T-helper 2 cell (primary cell): ENCODE data around the gene IRF4.

Experiments
- DNase-seq, 5 experiments: peaks; one replicate each; pipeline versions ENCODE4 v3.0.0 to v3.0.0-alpha.2; 2012 to 2022

The IRF4 gene

DNA sequence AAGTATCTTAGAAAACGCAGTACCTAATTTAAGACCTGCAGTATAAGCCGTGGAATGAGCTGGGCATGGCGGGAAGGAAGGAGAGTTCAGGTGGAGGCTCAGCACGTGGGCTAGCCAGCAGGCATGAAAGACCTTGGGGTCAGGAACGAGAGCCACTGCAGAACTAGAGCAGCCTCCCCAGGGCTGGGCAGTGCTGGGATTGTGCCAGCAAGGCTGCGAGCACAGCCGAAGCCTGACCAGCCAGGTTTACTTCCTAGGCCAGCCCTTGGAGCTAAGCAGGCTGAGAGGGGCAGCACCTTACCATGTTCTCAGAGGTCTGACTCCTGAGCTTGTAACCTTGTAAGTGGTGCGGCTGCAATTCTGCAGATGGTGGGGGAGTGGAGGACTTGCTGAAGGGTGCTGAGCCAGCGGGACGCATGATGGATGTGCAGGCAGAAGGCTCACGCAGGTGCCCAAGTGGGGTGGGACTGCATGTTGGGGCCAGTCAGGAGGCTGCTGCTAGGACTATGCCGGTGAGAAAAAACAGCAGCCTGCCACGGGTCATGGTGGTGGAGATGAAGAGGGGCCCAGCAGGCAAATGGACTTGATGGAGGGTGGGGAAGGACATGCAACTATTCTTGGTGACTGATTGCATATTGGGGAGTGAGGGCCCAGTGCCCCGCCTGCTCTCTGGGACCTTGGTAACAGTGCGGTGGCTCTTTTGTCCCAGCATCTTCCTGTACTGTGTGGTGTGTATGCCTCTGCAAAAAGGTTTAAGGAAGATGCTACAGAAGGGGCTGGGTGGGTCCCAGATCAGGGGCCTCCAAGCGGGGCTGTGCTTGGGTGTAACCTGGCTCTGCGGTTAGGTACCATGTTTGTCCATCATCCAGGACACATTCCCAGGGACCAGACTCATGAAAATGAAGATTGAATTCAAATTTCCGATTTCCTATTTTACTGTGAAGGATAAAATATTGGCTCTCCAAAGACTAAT is 37.6 kb upstream of the IRF4 start:
- no peak for DNase-seq

DNA sequence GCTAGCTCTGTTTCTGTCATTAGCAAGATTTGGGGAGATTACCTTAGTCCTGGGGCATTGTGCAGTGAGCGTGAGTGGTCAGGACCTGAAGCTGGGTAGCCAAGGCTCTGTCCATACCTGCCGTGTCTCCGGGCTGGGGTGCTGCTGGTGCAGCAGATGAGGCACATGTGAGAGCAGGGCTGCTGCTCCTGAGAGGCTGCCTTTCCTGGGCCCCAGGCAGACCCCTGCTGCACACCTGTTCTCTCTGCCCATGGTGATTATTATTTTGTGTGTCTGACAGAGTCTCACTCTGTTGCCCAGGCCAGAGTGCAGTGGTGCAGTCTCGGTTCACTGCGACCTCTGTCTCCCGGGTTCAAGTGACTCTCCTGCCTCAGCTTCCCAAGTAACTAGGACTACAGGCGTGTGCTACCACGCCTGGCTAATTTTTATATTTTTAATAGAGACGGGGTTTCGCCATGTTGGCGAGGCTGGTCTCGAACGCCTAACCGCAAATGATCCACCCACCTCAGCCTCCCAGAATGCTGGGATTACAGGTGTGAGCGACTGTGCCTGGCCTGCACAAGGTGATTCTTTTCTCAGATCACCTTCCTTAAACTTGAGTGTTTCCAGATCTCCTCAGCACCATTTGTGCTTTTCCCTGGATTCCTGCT is 36.8 kb upstream of the IRF4 start:
- DNase-seq: no peak

GRCh38 chr6:355373-356208 is 36.0 kb upstream of the IRF4 start:
- no peak for DNase-seq

- DNase-seq: no peak
These were observed 34.7 kb upstream of the IRF4 start for GRCh38 chr6:356828-357251.

DNA sequence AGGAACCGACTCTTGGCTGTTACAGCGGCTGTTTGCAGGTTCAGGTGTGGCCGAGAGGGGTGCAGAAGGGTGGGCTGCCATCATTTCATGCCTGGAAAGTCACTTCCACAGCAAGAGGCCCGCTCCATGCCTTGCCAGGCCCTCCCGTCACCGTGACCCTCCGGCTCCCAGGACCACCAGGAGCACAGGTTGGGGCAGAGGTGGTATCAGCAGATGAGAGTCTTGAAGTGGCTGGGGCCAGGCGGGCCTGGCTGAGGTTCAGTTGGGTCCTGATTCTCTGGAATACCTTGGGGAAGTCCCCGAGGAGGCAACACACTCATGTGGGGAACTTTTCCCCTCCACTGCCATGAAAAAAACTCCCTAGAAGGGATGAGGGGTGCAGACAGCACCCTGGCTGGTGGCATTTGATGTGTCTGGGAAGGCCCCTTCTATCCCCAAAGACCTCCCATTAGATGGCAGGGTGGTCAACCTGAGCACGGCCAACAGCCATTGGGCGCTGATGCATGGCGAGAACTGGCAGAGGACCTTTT is 34.2 kb upstream of the IRF4 start:
- DNase-seq: no peak

DNA sequence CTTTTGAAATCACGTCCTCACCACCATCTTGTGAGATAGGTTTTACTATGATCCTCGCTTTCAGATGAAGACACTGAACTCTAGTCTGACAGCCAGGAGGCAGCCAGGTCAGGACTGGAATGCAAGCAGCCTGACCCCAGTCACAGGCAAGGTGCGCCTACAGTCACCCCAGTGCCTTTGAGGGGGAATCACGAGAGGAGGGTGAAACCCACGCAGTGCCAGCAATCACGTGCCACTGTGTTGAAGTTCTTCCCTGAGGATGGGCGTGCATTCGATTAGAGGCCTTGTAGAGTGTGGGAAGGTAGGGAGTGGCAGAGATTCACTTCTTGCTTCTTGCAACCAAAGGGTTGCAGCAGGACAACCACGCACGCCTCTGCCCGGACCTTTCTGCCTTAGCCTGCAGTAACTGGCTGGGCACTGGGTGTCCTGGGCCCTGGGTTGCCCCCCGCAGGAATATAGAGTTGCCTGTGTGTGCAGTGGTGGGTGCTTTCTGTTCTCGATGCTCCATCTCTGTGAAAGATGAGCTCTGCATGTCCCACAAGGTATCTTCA is 33.7 kb upstream of the IRF4 start:
- DNase-seq: no peak

DNA sequence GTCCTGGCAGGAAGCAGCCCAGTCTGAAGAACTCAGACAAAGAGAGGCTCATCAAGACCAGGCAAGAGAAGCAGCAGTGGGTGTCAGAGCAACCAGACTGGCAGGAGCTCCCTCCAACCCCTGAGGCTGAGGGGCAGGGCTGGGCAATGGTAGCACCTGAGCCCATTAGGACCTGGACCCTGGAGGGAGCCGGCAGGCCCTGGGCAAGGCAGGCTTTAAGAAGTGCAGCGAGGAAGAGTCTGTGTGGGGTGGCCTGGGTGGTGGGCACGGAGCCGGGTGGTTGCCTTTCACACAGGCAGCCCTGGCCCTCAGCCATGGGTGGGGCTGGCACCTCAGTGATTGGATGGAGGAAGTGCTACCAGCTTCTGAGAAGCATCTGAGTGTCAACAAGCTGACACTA is 33.1 kb upstream of the IRF4 start:
- DNase-seq: no peak

DNA sequence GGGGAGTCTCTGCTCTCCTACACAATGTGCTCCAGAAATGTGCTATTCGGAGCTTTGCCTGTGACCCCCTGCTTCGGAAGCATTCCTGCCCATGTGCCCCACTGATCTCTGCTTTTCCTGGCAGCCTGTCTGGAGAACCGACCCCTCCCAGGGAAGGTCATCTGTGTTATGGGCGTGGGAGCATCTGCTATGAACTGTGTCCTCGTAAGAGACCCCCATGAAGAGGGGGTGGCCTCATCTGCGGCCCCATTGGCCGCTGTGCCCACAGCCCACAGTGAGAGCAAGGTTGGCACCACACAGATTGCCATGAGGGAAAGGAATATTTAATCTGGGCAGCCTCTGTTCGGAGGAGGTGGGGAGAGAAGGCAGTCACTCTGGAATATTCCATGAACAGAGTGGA is 32.7 kb upstream of the IRF4 start:
- no peak for DNase-seq

- no peak for DNase-seq
These were observed 32.1 kb upstream of the IRF4 start for GRCh38 chr6:359261-360035.

GRCh38 chr6:360349-360748 is 31.2 kb upstream of the IRF4 start:
- no peak for DNase-seq

GRCh38 chr6:360764-361373 is 30.7 kb upstream of the IRF4 start:
- no peak for DNase-seq

DNA sequence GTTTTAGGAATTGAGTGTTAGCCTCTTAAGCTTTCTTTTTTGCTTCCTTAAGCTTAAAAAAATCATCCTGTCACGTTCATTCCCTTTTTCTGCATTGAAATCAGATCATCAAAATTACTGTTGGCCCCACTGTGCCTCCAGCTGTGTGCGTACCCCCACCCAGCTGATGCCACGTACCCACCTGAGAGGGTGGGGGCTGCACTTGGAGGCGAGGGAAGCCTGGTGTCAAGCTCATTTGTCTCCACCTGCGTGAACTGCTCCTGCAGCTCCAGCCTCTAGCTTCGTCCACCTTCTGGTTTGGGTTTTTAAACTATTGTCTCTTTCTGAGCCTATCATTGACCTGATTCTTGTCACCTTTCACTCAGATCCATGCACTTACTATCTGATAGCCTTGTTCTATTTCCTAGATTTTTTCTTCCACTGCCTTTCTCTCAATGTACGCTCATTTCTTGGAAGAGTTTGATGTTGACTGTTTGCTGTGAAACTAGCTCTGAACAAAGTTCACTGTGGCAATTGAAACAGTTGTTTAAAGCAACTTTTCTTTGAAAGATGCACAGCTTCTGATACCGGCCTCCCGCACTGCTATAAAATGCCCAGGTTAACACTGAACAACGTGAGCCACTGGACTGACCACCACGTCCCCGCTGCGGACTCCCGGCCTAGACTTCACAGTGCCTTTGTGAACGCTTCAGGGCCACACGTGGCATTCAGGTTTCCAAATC is 30.0 kb upstream of the IRF4 start:
- no peak for DNase-seq

DNA sequence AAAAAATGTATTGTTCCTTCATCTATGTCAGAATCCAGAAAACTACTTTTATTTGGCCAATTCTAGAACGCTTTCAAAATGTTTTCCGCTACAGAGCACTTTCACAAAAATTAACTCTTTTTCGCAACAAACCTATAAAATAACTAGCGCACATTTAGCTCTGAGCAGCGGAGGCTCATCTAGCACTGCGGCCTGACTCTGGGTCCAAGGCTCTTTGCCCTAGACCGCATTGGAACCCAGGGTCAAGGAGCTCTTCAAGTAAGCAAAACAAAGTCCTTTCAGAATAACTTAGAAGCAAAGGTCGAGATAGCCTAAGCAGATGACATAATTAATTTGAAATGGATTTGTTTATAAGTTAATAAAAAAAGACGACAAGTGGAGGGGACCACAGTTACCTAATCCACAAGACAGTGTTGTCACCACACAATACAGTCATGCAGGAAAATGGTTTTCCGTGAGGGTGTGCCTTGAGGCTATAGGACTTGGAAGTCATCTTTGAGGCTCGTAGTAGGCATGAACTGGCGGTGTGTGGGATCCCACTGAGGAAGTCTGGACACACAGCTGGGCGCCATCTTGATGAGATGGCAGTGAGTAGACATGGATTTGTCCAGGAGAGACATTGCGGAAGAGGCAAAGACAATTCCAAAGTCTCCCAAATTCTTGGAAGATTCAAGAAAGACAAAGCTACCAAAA is 29.2 kb upstream of the IRF4 start:
- no peak for DNase-seq

GRCh38 chr6:362924-363249 is 28.7 kb upstream of the IRF4 start:
- no peak for DNase-seq

- no peak for DNase-seq
These were observed 28.3 kb upstream of the IRF4 start for GRCh38 chr6:363291-363690.

DNA sequence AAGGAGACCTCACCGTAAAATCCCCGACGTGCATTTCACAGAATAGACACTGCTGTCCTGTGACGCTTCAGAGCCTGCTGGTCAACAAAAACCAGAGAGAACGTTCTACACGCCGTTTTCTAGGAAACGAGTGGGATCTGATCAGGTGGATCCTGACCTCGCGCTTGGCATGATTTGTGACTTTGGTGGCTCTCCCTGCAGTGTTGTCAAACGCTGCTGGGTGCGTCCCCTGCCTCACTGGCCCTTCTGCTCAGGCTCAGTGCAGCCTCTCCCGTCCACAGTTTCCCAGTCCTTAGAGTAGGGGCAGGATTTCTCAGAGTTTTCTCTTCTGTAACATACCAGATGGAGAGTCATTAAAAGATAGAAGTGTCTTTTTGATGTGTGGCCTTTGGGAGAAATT is 27.6 kb upstream of the IRF4 start:
- no peak for DNase-seq

GRCh38 chr6:364609-365540 is 26.7 kb upstream of the IRF4 start:
- DNase-seq: no peak

- no peak for DNase-seq
These were observed 25.7 kb upstream of the IRF4 start for GRCh38 chr6:365835-366234.
